ENCODE data around the gene BEX4. TPM values are rescaled to one million over a fixed set of nuclear protein-coding genes. Genes with fewer than 3 reads are reported as not detected.
"Not testable (repeated sequence)": the region's sequence is repeated elsewhere in the genome, so short reads cannot be mapped to it uniquely, and the experiment has no call there.

The BEX4 gene
- total RNA-seq, 6 experiments from 2014 or later: 0.19 to 1.4 (median 0.32) TPM

- no peaks in the 10 kb centered on the region for H3K9me3 Mint-ChIP-seq
- no peaks in the 10 kb centered on the region for H3K4me1 Mint-ChIP-seq (ENCODE audit: low read depth)
- H3K27me3 Mint-ChIP-seq (ENCODE audit: insufficient read depth): peaks cover 9% of the 10 kb centered on the region; the same call in 1 of the 2 replicates
Observed at GRCh38 chrX:103233263-103233662, 18.4 kb downstream of the BEX4 start.

GRCh38 chrX:103234869-103235268, 20.0 kb downstream of the BEX4 start:
- H3K27ac Mint-ChIP-seq: no peak overlapping the region
- H3K36me3 Mint-ChIP-seq (ENCODE audit: low read depth): no peaks in the 10 kb centered on the region
- H3K27me3 Mint-ChIP-seq (ENCODE audit: insufficient read depth): peaks cover 3% of the 10 kb centered on the region; the same call in 1 of the 2 replicates
- no peaks in the 10 kb centered on the region for H3K4me1 Mint-ChIP-seq (ENCODE audit: low read depth)
- TF ChIP-seq, protein P1, sequence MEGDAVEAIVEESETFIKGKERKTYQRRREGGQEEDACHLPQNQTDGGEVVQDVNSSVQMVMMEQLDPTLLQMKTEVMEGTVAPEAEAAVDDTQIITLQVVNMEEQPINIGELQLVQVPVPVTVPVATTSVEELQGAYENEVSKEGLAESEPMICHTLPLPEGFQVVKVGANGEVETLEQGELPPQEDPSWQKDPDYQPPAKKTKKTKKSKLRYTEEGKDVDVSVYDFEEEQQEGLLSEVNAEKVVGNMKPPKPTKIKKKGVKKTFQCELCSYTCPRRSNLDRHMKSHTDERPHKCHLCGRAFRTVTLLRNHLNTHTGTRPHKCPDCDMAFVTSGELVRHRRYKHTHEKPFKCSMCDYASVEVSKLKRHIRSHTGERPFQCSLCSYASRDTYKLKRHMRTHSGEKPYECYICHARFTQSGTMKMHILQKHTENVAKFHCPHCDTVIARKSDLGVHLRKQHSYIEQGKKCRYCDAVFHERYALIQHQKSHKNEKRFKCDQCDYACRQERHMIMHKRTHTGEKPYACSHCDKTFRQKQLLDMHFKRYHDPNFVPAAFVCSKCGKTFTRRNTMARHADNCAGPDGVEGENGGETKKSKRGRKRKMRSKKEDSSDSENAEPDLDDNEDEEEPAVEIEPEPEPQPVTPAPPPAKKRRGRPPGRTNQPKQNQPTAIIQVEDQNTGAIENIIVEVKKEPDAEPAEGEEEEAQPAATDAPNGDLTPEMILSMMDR (IDR thresholded peaks at IDR 0.05): no peak
- no peaks in the 10 kb centered on the region for H3K9me3 Mint-ChIP-seq
- no peak for DNase-seq
- H3K4me3 Mint-ChIP-seq: no peak overlapping the region

More at GRCh38 chrX:103233263-103233662, 18.4 kb downstream of the BEX4 start:
- Mint-ChIP-seq H3K36me3 (ENCODE audit: low read depth) (no peaks in the 10 kb centered on the region), H3K27ac (no peak overlapping the region), H3K4me3 (no peak overlapping the region)
- DNase-seq: no peak
- TF ChIP-seq, protein P1 (IDR thresholded peaks at IDR 0.05): no peak

DNA sequence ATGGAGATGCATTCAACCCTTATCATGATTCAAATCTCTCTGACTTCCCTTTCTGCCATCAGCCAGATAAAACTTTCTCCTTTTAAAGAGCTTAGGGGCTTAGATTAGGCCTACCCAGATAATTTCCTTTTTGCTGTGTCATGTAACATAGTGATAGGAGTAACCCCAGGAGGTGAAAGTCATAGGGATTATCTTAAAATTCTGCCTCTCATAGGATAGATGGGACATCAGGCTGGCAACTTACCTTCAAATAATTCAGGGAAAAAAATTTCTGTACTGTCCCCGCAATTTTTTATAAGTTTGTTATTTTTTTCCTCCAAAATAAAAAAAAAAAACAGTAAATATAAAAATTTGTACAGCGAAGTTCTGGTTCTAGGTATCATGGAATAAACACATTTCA, 20.7 kb downstream of the BEX4 start:
- not testable (repeated sequence) for H3K36me3 Mint-ChIP-seq (ENCODE audit: low read depth); H3K27ac Mint-ChIP-seq; H3K27me3 Mint-ChIP-seq (ENCODE audit: insufficient read depth); DNase-seq; H3K4me3 Mint-ChIP-seq; H3K4me1 Mint-ChIP-seq (ENCODE audit: low read depth); H3K9me3 Mint-ChIP-seq

GRCh38 chrX:103236296-103236695, 21.4 kb downstream of the BEX4 start:
- no peak overlapping the region for H3K4me3 Mint-ChIP-seq
- DNase-seq: no peak
- H3K9me3 Mint-ChIP-seq: no peaks in the 10 kb centered on the region
- TF ChIP-seq, protein P1 (IDR thresholded peaks at IDR 0.05): no peak
- no peaks in the 10 kb centered on the region for H3K36me3 Mint-ChIP-seq (ENCODE audit: low read depth)
- H3K27ac Mint-ChIP-seq: no peak overlapping the region
- peaks cover 3% of the 10 kb centered on the region; the same call in 1 of the 2 replicates for H3K27me3 Mint-ChIP-seq (ENCODE audit: insufficient read depth)
- no peaks in the 10 kb centered on the region for H3K4me1 Mint-ChIP-seq (ENCODE audit: low read depth)

GRCh38 chrX:103240155-103240554, 25.2 kb downstream of the BEX4 start:
- Mint-ChIP-seq H3K4me3 (no peak overlapping the region), H3K27ac (no peak overlapping the region), H3K9me3 (no peaks in the 10 kb centered on the region), H3K4me1 (ENCODE audit: low read depth) (no peaks in the 10 kb centered on the region), H3K27me3 (ENCODE audit: insufficient read depth) (peaks cover 13% of the 10 kb centered on the region), H3K36me3 (ENCODE audit: low read depth) (no peaks in the 10 kb centered on the region)
- no peak for DNase-seq
- TF ChIP-seq, protein P1 (IDR thresholded peaks at IDR 0.05): no peak

GRCh38 chrX:103248553-103248952, 33.6 kb downstream of the BEX4 start:
- Mint-ChIP-seq H3K9me3 (no peaks in the 10 kb centered on the region), H3K27me3 (ENCODE audit: insufficient read depth) (peaks cover 4% of the 10 kb centered on the region; the same call in 1 of the 2 replicates), H3K36me3 (ENCODE audit: low read depth) (peaks cover 4% of the 10 kb centered on the region), H3K27ac (no peak overlapping the region), H3K4me3 (no peak overlapping the region), H3K4me1 (ENCODE audit: low read depth) (peaks cover 13% of the 10 kb centered on the region)
- TF ChIP-seq, protein P1 (IDR thresholded peaks at IDR 0.05): peak; percentile 63
- no peak for DNase-seq
